Glutamatergic neuron (in vitro differentiated cells): ENCODE results near the gene FNTB. TPM values are rescaled to one million over a fixed set of nuclear protein-coding genes. Genes with fewer than 3 reads are reported as not detected.

ENCODE experiments used
- DNase-seq: peaks from one replicate; pipeline ENCODE4 v3.0.0; 2022
- H3K27ac Mint-ChIP-seq: one replicate; pipeline ENCODE4 v1.8.0; 2020; ENCODE audit warnings: mild to moderate bottlenecking, mixed read lengths, inconsistent platforms; ENCODE audit not compliant: unreplicated experiment
- H3K27me3 Mint-ChIP-seq: one replicate; pipeline ENCODE4 v1.8.0; 2020; ENCODE audit warnings: mild to moderate bottlenecking, moderate library complexity, mixed read lengths, inconsistent platforms; ENCODE audit not compliant: unreplicated experiment
- H3K36me3 Mint-ChIP-seq: one replicate; pipeline ENCODE4 v1.8.0; 2020; ENCODE audit warnings: mild to moderate bottlenecking, mixed read lengths, inconsistent platforms; ENCODE audit not compliant: unreplicated experiment
- H3K4me1 Mint-ChIP-seq: one replicate; pipeline ENCODE4 v1.8.0; 2020; ENCODE audit warnings: mild to moderate bottlenecking, low read depth, mixed read lengths, inconsistent platforms; ENCODE audit not compliant: unreplicated experiment
- H3K4me3 Mint-ChIP-seq: one replicate; pipeline ENCODE4 v1.8.0; 2020; ENCODE audit warnings: mild to moderate bottlenecking, mixed read lengths, inconsistent platforms; ENCODE audit not compliant: unreplicated experiment
- H3K9me3 Mint-ChIP-seq: one replicate; pipeline ENCODE4 v1.8.0; 2020; ENCODE audit warnings: mild to moderate bottlenecking, moderate library complexity, mixed read lengths, inconsistent platforms; ENCODE audit not compliant: unreplicated experiment
- CTCF ChIP-seq: fragments of 200-600 bp; sonication (generic); IDR thresholded peaks from one replicate; pipeline ENCODE4 v1.5.0; 2021; ENCODE audit not compliant: partially characterized antibody, unreplicated experiment
- long read RNA-seq: library from polyadenylated mRNA; unstranded; transcript quantifications from one replicate; pipeline ENCODE4 v2.0.0, GENCODE V29; 2020; ENCODE audit not compliant: unreplicated experiment
- total RNA-seq: library from RNA; stranded (reverse); fragmentation: NEBNext Ultra II Directional; extraction: Animal tissue kit (Norgen Biotek cat#: 25700); gene quantifications from one replicate; pipeline ENCODE4 v1.2.1, GENCODE V29; 2021; ENCODE audit not compliant: unreplicated experiment

The FNTB gene
- 15.2 TPM for total RNA-seq
- long read RNA-seq, partial matches to known transcripts = 0 of 5 reads
- long read RNA-seq, other reads (novel, unspliced or antisense) = 1 of 5 reads

GRCh38 chr14:64986648-64987437 lies at the start of gene FNTB:
Gene FNTB (plus strand): TSS chr14:64986895. CDS start chr14:64986954, 59 bp downstream.
- Mint-ChIP-seq H3K36me3 (no peaks in the 10 kb centered on the region), H3K27ac (peak within 1 kb of the TSS; percentile 97), H3K27me3 (peaks cover 7% of the 10 kb centered on the region), H3K9me3 (peaks cover 14% of the 10 kb centered on the region), H3K4me1 (peaks cover 4% of the 10 kb centered on the region), H3K4me3 (peak within 1 kb of the TSS; percentile 99)
- DNase-seq = peak; percentile 93
- TF ChIP-seq CTCF = peak; percentile 57

- peaks cover 10% of the 10 kb centered on the region for H3K4me1 Mint-ChIP-seq
- no peaks in the 10 kb centered on the region for H3K27me3 Mint-ChIP-seq
- H3K27ac Mint-ChIP-seq = peak overlapping the region; percentile 41
- DNase-seq = no peak
- peaks cover 4% of the 10 kb centered on the region for H3K9me3 Mint-ChIP-seq
- H3K4me3 Mint-ChIP-seq = no peak overlapping the region
- no peak for TF ChIP-seq CTCF
- H3K36me3 Mint-ChIP-seq = no peaks in the 10 kb centered on the region
These were observed 49.4 kb upstream of the FNTB start for GRCh38 chr14:64937171-64937820.

GRCh38 chr14:64937821-64938193 lies 48.9 kb upstream of the FNTB start:
- H3K4me3 Mint-ChIP-seq = no peak overlapping the region
- no peaks in the 10 kb centered on the region for H3K36me3 Mint-ChIP-seq
- no peaks in the 10 kb centered on the region for H3K27me3 Mint-ChIP-seq
- no peak for TF ChIP-seq CTCF
- H3K4me1 Mint-ChIP-seq = peaks cover 10% of the 10 kb centered on the region
- no peak for DNase-seq
- peak overlapping the region; percentile 31 for H3K27ac Mint-ChIP-seq
- peaks cover 4% of the 10 kb centered on the region for H3K9me3 Mint-ChIP-seq

GRCh38 chr14:64938972-64939816 lies 47.5 kb upstream of the FNTB start:
- TF ChIP-seq CTCF = no peak
- Mint-ChIP-seq H3K36me3 (no peaks in the 10 kb centered on the region), H3K27ac (no peak overlapping the region), H3K4me1 (peaks cover 10% of the 10 kb centered on the region), H3K4me3 (no peak overlapping the region), H3K27me3 (no peaks in the 10 kb centered on the region), H3K9me3 (peaks cover 4% of the 10 kb centered on the region)
- DNase-seq = no peak
